ENCODE results near the gene NDC80. TPM values are rescaled to one million over a fixed set of nuclear protein-coding genes. Genes with fewer than 3 reads are reported as not detected.
"Not testable (repeated sequence)": the region's sequence is repeated elsewhere in the genome, so short reads cannot be mapped to it uniquely, and the experiment has no call there.

The NDC80 gene
- total and polyA plus RNA-seq, 9 donors, result 10.6 to 17.8 (median 14.6) TPM

DNA sequence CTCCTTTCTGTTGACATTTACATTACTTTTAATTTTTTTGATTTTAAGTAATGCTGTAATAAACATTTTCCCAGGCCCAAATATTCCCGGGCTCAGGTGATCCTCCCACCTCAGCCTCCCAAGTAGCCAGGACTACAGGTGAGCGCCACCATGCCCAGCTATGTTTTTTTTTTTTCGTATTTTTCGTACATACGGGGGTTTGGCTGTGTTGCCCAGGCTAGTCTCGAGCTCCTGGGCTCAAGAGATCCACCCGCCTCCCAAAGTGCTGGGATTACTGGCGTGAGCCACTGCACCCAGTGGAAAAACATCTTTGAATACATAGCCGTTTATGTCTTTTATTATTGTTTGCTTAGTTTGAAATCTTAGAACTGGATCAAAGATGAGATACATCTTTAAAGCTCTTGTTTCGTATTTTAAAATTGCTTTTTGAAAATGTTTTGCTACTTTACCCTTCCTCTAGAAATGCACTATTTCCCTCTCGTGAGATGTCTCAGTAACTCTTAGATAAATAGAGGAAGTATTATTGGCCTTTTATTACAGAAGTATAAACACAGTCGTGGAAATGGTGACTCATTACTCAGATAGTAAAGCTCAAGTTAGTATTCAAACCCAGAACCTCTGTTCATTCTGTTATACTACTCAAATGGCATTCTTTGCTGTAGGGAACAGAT, 86.6 kb downstream of the NDC80 start:
- WGBS (ENCODE audit: insufficient coverage), result 82% methylated on average over 4 of the region's 12 CpGs
- peak; percentile 71 for DNase-seq
- peaks cover 9% of the 10 kb centered on the region for H3K4me1 ChIP-seq (ENCODE audit: control insufficient read depth, insufficient read depth, low read length)

DNA sequence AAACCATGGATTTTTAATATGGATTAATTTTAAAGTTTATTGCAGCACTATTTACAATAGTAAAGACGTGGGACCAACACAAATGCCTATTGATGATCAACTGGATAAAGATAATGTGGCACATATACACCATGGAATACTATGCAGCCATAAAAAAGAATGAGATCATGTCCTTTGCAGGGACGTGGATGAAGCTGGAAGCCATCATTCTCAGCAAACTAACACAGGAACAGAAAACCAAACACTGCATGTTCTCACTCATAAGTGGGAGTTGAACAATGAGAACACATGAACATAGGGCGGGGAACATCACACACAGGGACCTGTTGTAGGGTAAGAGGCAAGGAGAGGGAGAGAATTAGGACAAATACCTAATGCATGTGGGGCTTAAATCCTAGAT, 89.5 kb downstream of the NDC80 start:
- not testable (repeated sequence) for H3K4me1 ChIP-seq (ENCODE audit: control insufficient read depth, insufficient read depth, low read length); H3K36me3 ChIP-seq (ENCODE audit: control insufficient read depth, insufficient read depth, low read length); H3K27ac ChIP-seq (ENCODE audit: low read length); H3K27me3 ChIP-seq (ENCODE audit: control insufficient read depth, insufficient read depth, low read length); H3K9me3 ChIP-seq (replicated peaks; ENCODE audit: control insufficient read depth, low read depth, low read length); DNase-seq; H3K4me3 ChIP-seq (ENCODE audit: low read length)
- WGBS (ENCODE audit: insufficient coverage), result no CpG with 5 or more reads among the region's 3 CpGs

More for the DNA sequence above, 86.6 kb downstream of the NDC80 start:
- Histone ChIP-seq H3K27ac (ENCODE audit: low read length) (peak overlapping the region; percentile 35), H3K4me3 (ENCODE audit: low read length) (no peak overlapping the region), H3K9me3 (replicated peaks; ENCODE audit: control insufficient read depth, low read depth, low read length) (no peaks in the 10 kb centered on the region), H3K27me3 (ENCODE audit: control insufficient read depth, insufficient read depth, low read length) (no peaks in the 10 kb centered on the region), H3K36me3 (ENCODE audit: control insufficient read depth, insufficient read depth, low read length) (peaks cover 3% of the 10 kb centered on the region)

DNA sequence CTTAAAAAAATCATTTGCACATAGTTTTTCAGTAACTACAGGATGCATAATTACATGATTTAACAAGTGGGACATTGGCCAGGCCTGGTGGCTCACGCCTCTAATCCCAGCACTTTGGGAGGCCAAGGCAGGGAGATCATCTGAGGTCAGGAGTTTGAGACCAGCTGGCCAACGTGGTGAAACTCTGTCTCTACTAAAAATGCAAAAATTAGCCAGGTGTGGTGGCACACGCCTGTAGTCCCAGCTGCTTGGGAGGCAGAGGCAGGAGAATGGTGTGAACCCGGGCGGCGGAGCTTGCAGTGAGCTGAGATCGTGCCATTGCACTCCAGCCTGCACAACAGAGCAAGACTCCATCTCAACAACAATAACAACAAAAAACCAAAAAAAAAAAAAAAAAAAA, 90.9 kb downstream of the NDC80 start:
- WGBS (ENCODE audit: insufficient coverage), result 42% methylated on average over 2 of the region's 7 CpGs
- H3K9me3 ChIP-seq (replicated peaks; ENCODE audit: control insufficient read depth, low read depth, low read length); H3K27me3 ChIP-seq (ENCODE audit: control insufficient read depth, insufficient read depth, low read length); H3K4me1 ChIP-seq (ENCODE audit: control insufficient read depth, insufficient read depth, low read length); H3K36me3 ChIP-seq (ENCODE audit: control insufficient read depth, insufficient read depth, low read length); DNase-seq; H3K4me3 ChIP-seq (ENCODE audit: low read length); H3K27ac ChIP-seq (ENCODE audit: low read length): not testable (repeated sequence)

DNA sequence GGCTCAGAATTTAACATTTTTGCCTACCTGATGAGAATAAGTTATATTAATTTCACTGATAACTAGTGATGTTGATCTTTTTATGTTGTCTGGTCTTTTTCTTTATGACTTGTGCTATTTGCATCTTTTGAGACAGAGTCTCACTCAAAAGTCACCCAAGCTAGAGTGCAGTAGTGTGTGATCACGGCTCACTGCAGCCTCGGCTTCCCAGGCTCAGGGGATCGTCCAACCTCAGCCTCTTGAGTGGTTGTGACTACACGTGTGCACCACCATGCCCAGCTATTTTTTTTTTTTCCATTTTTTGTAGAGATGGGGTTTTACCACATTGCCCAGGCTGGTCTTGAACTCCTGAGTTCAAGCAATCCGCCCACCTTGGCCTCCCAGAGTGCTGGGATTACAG, 91.6 kb downstream of the NDC80 start:
- Histone ChIP-seq H3K27me3 (ENCODE audit: control insufficient read depth, insufficient read depth, low read length) (no peaks in the 10 kb centered on the region), H3K27ac (ENCODE audit: low read length) (no peak overlapping the region), H3K4me3 (ENCODE audit: low read length) (no peak overlapping the region), H3K36me3 (ENCODE audit: control insufficient read depth, insufficient read depth, low read length) (peaks cover 6% of the 10 kb centered on the region), H3K4me1 (ENCODE audit: control insufficient read depth, insufficient read depth, low read length) (no peaks in the 10 kb centered on the region), H3K9me3 (replicated peaks; ENCODE audit: control insufficient read depth, low read depth, low read length) (no peaks in the 10 kb centered on the region)
- WGBS (ENCODE audit: insufficient coverage), result 90% methylated on average over 1 of the region's 5 CpGs
- DNase-seq, result no peak

Other genes with a start within 250 kb of the NDC80 start
- gene METTL4, start 52 bp upstream of the NDC80 start, total RNA-seq, result 7.4 TPM
- gene METTL4, start 52 bp upstream of the NDC80 start, polyA plus RNA-seq (ENCODE audit: insufficient read depth in 1 of 8, insufficient read length in 8 of 8, low replicate concordance in 1 of 8), result 10 to 100 TPM in 5 of 8 donors, 1 to 10 TPM in 3; 8.5 to 14.2 (median 11.8) TPM
- 59.0 TPM for gene SMCHD1, start 84.2 kb downstream of the NDC80 start, total RNA-seq
- 10 to 100 TPM; 25.3 to 48.6 (median 36.6) TPM for gene SMCHD1, start 84.2 kb downstream of the NDC80 start, polyA plus RNA-seq (ENCODE audit: insufficient read depth in 1 of 8, insufficient read length in 8 of 8, low replicate concordance in 1 of 8)